Cerebellar nuclear complex (tissue), 1 donor: ENCODE results near the gene MYF5.

Source experiments
- DNase-seq, 2 experiments: peaks; one replicate each; lab custom pipeline; 2025; lab: John Stamatoyannopoulos, UW

Gene MYF5

DNA sequence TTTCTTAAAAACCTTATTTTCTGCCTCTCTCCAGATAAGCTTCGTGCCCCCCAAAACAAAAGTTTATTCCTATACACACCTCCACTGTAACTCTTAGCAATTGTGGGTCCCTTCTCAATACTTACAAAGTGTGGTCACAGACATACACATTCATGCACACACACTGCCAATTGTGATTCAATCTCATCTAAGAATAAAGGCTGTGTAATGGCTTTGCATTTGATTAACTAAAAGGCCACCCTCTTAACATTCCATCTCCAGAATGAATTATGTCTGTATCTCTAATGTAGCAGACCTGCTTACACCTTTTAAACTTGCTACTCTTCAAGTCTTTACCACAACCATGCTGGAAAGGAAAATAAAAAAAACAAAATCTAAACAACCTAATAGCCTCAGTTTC lies 49.5 kb downstream of the MYF5 start:
- no peak for DNase-seq

DNA sequence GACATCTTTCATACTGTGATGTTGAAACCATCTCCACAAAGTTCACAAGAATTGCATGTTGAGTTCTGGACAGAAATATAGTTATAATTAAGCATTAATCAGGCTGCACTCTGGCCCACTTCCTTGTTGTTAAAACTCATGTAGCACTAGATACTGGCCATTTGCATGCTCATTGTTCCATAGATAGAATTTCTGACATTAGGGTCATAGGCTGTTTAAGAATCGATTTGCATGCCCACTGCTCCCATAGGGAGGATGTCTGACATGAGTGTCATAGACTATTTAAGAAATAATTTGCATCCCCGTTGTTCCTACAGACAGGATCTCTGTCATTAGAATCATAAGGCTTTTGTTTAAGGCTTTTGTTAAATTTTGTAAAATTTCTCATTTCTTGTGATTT lies 50.2 kb downstream of the MYF5 start:
- DNase-seq, result no peak
